GM06990 (cell line): ENCODE data around the gene CDK5RAP1.

ENCODE experiments used
- DNase-seq: peaks from one replicate; pipeline ENCODE4 v3.0.0-alpha.2; 2011; ENCODE audit not compliant: insufficient read length; ENCODE audit errors: extremely low read depth
- H3K27me3 ChIP-seq: replicated peaks from 2 replicates; pipeline ENCODE4 v1.6.0; 2011; ENCODE audit warnings: low read length; ENCODE audit not compliant: control insufficient read depth, insufficient read depth
- H3K36me3 ChIP-seq: 2 replicates; pipeline ENCODE4 v1.5.1; 2011; ENCODE audit warnings: low read length; ENCODE audit not compliant: control insufficient read depth, insufficient read depth
- H3K4me3 ChIP-seq: replicated peaks from 2 replicates; pipeline ENCODE4 v1.5.1; 2011; ENCODE audit warnings: low read depth, mild to moderate bottlenecking, control low read depth, low read length
- TF ChIP-seq, protein P1 (sequence below): IDR thresholded peaks from 2 replicates; pipeline ENCODE4 v1.5.1; 2011; ENCODE audit warnings: low read length, control low read depth, mild to moderate bottlenecking, inconsistent platforms; ENCODE audit not compliant: insufficient read depth, poor library complexity, severe bottlenecking

CDK5RAP1 gene

GRCh38 chr20:33338467-33339258, 62.7 kb downstream of the CDK5RAP1 start:
- DNase-seq: no peak
- Histone ChIP-seq H3K36me3 (no peaks in the 10 kb centered on the region), H3K4me3 (no peak overlapping the region), H3K27me3 (no peaks in the 10 kb centered on the region)
- TF ChIP-seq, protein P1, sequence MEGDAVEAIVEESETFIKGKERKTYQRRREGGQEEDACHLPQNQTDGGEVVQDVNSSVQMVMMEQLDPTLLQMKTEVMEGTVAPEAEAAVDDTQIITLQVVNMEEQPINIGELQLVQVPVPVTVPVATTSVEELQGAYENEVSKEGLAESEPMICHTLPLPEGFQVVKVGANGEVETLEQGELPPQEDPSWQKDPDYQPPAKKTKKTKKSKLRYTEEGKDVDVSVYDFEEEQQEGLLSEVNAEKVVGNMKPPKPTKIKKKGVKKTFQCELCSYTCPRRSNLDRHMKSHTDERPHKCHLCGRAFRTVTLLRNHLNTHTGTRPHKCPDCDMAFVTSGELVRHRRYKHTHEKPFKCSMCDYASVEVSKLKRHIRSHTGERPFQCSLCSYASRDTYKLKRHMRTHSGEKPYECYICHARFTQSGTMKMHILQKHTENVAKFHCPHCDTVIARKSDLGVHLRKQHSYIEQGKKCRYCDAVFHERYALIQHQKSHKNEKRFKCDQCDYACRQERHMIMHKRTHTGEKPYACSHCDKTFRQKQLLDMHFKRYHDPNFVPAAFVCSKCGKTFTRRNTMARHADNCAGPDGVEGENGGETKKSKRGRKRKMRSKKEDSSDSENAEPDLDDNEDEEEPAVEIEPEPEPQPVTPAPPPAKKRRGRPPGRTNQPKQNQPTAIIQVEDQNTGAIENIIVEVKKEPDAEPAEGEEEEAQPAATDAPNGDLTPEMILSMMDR: no peak

- Histone ChIP-seq H3K36me3 (no peaks in the 10 kb centered on the region), H3K4me3 (no peak overlapping the region), H3K27me3 (no peaks in the 10 kb centered on the region)
- DNase-seq: peak; percentile 26
- TF ChIP-seq, protein P1: no peak
These were observed 63.7 kb downstream of the CDK5RAP1 start for GRCh38 chr20:33337531-33338165.

GRCh38 chr20:33337119-33337518, 64.2 kb downstream of the CDK5RAP1 start:
- H3K4me3 ChIP-seq: no peak overlapping the region
- no peaks in the 10 kb centered on the region for H3K27me3 ChIP-seq
- DNase-seq: no peak
- TF ChIP-seq, protein P1: no peak
- H3K36me3 ChIP-seq: no peaks in the 10 kb centered on the region

DNA sequence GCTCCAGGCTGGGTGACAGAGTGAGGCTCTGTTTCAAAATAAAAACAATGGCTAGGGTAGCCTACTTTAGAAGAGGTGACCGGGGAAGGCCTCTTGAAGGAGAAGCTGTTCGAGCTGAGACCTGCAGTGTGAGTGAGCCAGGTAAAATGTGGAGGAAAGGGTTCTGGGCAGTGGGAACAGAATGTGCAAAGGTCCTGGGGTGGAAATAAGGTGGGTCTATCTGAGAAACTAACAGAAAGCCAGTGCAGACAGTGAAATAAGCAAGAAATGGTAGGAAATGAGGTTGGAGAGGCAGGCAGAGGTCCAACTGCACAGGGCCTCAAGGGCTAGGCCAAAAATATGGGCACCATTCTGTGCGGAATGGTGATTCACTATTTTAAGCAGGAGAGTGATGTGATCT, 64.9 kb downstream of the CDK5RAP1 start:
- Histone ChIP-seq H3K4me3 (no peak overlapping the region), H3K27me3 (no peaks in the 10 kb centered on the region), H3K36me3 (no peaks in the 10 kb centered on the region)
- TF ChIP-seq, protein P1: no peak
- DNase-seq: no peak

DNA sequence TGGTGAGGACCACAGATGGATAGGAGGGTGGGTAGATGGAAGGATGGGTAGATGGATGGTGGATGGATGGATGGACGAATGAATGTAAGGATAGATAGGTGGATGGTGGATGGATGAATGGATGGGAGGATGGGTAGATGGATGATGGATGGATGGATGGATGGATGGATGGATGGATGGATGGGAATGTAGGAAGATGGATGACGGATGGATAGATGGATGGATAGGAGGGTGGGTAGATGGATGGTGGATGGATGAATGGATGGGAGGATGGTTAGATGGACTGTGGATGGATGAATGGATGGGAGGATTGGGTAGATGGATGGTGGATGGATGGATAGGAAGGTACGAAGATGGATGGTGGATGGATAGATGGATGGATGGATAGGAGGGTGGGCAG, 67.2 kb downstream of the CDK5RAP1 start:
- no peaks in the 10 kb centered on the region for H3K27me3 ChIP-seq
- no peak for DNase-seq
- H3K4me3 ChIP-seq: no peak overlapping the region
- TF ChIP-seq, protein P1: no peak
- no peaks in the 10 kb centered on the region for H3K36me3 ChIP-seq
